NCI-H526 (cell line): ENCODE results near the gene DUSP10.

ENCODE experiments used
- DNase-seq, 2 experiments: peaks; one replicate each; lab custom pipeline; 2025; lab: John Stamatoyannopoulos, UW

Gene DUSP10

DNA sequence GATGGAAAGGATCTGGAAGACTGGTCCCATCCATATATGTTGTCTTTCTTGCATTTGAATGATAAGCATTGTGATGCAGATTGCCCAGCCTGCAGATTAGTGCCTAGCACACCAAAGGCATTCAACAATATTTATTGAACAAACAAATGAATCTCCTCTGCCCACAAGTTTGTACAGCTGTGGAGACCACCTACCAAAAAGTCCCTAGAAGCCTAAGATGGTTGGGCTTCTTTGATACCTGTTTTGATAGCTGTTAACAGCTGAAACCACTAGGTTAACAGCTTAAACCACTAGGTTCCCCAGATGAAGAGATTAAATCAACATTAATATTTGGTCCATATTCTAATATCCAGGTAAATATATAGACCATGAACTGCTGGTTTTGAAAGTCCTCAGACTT, 9.8 kb downstream of the DUSP10 start:
- DNase-seq, result no peak

DNA sequence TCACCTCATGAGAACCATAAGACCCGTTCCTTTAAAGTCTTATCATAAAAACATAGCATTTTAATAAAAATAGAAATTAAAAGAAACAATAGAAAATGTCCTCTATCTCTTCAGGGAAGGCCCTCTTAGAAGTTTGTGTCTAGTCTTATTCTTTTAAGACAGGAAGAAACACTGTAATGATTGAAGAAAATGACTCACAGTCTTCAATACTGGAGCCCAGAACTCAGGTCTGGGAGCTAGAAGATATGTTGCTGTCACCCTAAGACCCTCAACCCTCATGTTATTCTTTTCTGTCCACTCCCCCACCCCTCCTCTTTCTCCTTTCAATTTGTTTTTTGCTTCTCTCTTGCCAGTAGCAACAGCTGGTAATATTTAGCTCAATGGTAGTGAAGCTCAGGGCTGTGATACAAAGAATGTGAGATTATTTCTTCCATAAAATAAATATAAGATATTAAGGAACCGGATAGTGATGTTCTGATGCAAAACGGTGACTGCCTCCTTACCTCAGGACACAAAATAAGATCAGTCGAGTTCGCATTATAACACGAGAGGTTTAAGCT, 12.0 kb downstream of the DUSP10 start:
- DNase-seq, result no peak

DNA sequence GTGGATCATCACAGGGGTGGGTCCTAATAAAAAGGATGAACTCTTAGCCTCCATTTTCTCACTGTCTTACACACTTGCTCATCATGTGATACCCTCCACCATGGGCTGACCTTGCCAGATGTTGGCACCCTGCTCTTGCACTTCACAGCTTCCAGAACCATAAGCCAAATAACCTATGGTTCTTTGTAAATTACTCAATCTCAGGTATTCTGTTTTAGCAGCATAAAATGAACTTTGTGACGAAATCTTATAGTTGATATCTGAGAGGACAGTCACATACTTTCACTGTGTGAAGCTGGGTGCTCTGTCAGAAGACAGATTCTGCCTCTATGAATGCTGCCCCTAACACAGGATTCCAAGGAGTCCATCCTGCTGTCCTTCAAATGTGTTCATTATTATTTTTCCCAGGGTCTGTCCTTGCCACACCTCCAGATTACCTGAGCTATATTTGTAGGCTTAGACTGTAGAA, 13.8 kb downstream of the DUSP10 start:
- no peak for DNase-seq

DNA sequence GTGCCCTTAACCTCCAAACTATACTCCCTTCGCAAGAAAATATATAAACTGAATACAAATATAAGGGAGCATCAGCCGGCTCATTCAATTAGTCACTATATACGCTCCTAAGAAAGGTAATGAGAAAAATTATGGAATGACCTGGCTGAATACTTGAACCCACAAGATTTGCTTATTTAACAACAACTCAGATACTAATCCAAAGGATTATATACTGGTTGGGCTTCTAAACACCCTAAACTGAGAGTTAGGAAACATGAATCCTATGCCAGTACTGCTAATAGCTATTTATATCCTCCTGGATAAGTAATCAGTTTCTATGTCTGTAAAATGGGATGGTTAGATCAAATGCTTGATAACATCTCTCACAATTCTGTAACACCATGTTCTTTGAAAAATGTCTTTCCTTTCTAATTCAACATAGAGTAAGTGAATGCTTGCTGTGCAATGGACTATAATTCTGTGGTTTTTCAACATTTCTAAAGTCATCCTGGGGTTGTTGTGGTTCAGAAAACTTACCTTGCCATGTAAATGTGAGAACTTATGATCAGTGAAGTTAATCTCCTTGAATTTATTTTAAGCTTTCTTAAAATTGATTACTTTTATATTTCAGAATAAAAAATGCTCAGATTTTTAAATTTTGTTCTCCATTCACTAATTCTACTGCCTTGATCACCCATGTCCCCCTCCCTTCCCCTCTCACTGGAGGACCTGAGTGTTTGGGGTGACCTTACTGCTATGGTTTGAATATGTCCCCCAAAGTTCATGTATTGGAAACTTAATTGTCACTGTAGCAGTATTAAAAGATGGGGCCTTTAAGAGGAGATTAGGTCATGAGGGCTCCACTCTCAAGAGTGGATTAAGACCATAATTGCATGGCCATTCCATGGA, 14.5 kb downstream of the DUSP10 start:
- DNase-seq, result no peak

DNA sequence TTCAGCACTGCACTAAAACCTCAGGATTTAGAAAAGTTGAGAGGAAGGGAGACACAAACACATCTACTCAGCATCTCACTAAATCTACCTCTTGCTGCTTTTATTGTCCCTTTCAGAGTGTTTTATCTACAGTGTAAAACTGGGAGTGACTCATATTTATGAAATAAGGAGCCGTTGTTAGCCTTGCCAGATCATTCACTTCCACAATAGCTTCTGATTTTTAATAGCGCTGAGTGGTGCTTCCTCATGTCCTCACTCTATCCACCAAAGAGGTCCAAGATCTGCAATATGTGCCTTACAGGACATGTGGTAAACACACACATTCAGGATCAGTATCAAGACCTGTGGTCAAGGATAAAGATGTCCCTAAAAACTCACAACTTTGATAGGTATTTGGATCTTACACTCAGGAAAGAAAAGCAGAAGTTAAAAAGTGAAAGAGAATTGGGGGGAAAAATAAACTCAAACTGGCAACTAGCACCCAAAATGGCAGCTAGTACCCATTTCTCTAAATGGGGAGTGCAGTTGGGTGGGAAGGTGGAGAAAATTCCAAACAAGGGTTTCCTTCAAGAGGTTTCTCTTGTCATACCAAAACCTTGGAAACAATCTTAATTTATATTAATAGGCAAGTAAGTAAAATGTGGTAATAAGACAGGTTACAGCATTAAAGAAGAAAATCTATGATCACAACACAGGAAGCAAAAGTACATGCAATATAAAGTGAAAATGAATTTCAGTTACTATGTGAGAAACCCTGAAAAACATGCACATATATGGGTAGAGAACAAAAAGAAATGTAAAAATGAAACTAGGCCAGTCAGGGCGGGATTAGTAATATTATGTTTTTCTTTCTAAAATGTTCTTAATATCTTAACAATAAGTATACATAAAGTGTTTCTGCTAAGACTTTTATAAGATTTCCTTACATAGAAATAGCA, 15.9 kb downstream of the DUSP10 start:
- no peak for DNase-seq

DNA sequence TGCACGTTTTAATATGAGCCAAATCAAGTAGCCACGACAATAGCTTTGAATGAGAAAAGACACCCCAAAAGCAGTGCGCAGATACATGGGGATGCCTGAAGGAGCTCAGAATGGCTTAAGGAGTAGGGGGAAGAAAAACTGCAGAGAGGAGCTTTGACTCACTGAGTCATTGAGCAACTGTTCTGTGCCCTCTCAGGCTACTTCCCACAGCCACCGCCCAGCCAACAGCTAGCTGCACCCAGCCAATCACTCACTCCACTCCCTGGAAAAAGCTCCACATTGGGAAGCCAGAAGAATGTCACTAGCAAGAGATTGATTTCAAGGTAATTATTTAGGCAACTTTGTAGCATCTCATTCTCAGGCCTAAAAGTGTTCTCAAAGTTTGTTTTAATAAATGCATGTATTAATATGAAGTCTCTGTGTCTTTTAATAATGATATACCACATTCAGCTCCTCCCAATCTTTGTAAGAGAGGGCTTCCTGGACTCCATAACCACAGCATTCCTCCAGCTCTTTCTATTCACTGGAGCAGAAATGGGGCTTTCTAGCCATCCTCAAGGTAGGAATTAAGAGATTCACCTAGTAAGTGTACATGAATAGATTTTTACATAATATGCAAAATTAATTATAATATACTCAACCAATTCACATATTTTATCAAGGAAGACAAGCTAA, 16.8 kb downstream of the DUSP10 start:
- peak in 1 of 2 experiments; percentile 2 for DNase-seq

DNA sequence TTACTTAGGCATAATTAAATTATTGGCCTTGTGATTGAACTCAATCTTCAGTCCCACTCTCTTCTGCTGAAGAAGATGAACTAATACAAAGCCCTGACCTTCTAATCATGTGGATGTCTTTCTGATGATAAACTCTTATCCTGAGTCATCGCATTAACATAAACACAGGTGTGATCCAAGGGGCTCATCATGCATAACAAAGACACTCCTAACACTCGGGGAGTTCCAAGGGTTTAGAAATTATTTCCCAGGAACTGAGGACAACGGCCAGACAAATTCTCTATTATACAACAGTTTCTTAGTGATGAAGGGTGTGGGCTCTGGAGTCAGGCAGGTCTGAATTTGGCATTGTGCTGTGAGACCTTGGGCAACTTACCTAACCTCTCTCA, 18.0 kb downstream of the DUSP10 start:
- no peak for DNase-seq

DNA sequence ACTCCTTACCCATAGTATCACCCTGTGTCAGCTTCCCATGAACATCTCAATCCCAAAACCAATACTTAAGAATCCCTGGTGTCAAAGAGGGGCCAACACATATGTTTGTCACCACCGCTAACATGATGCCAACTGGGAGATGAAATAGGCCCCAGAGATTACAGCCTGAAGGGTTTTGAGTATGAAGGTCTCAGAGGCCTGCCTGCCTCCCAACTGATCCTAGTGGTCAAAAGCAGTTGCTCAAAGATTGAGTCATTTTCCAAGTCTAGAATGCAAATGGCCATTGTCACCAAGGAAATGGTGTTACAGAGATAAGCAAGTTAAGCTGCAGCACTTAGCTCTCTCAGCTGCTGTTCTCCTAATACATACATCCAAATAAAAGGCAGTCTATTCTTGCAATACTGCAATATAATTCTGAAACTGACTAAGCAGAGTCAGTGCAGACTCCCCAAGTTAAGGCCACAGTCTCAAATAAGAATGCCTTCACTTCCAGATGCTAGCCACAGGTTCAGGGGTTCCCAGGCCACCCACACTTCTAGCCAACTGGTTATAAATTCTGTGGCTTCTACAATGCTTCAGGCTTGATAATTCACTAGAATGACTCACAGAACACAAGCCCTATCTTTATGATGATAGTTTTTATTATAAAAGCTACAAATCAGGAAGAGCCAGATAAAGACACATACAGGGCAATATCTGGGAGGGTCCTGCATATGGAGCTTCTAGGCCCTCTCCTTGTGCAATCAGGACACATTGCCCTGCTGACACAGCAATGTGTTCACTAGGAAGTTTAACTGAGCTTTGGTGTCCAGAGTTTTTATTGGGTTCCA, 18.7 kb downstream of the DUSP10 start:
- no peak for DNase-seq

DNA sequence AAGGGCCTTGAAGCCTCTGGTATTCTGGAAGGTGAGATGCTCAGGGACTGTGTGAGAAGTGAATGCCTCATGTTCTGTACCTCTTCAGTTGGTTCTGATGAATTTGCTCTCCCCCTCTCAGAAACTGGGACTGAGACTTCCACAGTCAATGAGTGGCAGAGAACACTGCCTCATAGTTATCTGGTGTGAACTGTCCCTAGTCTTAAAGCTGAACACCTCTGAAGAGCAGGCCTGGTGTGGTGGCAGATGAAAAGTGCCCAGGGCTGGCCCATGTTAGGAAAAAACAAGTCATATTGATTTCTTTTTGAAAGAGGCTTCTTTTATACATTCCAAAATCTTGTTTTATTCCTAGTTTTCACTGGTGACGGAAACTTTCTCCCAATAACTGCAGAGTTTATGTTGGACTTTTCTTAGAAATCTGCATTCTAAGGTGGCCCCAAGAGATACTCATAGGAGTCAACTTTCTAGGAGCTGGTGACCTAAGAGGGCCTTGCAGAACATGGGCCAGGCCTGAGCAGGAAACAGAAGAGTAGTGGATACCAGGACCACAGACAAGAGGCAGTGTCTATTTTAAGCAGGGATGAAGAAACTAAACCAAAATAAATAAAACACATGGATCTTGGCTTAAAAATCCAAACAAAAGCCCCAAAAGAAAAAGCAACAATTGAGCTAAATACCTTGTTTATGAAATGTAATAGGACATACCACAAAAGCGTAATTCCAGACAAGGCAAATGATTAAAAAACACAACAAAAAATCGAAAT, 19.5 kb downstream of the DUSP10 start:
- DNase-seq, result no peak

DNA sequence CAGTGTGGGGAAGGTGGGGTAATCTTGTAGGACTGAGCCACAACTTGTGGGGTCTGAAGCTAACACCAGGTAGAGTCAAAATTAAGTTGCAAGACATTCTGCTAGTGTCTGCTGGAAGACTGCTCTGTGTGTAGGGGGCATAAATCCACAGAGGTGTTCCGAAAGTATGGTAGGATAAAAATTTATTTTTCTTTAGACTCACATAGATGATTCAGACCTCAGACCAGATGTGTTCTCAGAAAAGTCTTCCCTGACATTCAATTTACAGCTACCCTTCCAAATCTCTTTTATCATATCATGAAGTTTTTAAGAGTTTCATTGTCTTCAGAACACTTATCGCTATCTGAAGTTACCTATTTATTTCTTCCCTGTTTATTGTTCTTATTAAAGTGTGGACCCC, 21.3 kb downstream of the DUSP10 start:
- DNase-seq, result no peak

DNA sequence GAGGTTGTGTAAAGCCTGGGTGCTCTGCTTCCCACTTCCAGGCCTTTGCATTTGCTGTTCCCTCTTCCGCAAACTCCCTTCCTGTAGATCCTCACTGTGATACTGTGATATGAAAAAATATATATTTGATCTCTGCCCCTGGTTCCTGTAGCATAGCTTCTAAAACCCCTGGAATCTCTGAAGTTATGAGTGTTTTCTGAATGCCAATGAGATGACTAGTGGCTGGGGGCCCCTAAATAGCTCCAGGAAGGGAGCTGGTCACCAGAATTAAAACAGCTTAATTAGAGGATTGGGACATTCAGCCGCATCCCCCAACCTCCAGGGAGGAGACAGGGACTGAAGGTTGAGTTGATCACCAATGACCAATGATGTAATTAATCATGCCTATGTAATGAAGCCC, 21.9 kb downstream of the DUSP10 start:
- DNase-seq, result no peak

DNA sequence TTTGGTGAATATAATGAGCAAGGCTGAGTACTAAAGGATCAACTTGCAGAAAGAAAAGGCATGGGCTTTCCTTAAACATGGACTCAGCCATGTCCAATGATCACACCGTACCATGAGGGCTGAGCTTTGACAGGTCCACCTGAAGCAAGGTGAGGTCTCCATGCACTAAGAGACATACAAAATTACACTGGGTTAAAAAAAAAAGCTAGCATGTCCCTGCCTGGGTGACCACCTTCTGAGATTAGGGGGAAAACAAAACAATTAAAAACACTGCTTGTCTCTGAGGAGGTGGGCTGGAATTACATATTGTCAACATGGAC, 22.7 kb downstream of the DUSP10 start:
- no peak for DNase-seq

DNA sequence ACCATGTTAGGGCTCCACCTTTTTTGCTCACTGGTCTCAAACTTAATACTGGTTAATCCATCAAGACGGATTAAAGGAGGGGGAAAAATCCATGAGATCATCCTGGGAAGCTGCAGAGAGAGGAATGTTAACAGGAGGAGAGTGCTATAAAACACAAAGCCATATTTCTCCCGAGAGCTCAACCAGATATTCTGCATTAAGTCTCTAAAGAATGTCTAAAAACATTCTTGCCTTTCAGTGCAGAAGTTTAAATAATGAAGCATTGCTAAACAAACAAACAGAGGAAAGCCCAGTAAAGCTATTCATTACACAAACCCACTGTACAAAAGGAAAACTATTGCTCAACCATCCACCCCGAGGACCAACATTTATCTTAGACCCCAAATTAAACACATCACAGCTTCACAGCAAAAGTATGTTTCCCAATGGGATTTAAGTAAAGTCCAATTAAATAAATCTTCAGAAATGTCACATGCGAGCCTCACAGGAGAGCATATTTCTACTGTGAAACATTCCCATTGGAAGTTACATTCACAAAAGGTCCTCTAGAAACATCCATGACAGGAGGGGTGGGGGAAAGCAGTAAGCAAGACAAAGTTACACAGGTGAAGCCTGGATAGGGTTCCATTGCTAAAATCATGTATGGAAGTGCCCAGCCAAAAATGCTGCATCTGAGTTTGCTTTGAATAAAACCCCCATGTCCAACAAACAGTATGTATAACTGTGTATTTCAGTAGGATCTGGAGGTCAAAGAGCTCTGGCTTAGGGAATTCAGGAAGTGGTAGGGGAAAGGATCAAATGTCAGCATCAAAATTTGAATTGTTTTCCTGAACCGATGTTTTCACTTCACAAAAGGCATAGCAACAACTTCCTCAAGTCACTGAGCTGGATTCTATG, 23.3 kb downstream of the DUSP10 start:
- no peak for DNase-seq

DNA sequence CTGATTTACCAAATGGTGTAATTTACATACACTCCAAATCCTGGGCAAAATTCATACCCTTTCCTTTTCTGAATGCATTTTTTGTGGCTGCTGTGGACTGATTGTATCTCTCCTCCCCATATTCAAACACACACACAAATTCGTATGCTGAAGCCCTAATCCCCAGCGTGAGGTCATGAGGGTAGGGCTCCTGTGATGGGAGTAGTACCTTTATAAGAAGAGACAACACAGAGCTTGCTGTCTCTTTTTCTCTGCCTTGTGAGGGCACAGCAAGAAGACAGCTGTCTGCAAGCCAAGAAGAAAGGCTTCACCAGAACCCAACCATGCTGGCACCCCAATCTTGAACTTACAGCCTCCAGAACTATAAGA, 24.4 kb downstream of the DUSP10 start:
- no peak for DNase-seq

DNA sequence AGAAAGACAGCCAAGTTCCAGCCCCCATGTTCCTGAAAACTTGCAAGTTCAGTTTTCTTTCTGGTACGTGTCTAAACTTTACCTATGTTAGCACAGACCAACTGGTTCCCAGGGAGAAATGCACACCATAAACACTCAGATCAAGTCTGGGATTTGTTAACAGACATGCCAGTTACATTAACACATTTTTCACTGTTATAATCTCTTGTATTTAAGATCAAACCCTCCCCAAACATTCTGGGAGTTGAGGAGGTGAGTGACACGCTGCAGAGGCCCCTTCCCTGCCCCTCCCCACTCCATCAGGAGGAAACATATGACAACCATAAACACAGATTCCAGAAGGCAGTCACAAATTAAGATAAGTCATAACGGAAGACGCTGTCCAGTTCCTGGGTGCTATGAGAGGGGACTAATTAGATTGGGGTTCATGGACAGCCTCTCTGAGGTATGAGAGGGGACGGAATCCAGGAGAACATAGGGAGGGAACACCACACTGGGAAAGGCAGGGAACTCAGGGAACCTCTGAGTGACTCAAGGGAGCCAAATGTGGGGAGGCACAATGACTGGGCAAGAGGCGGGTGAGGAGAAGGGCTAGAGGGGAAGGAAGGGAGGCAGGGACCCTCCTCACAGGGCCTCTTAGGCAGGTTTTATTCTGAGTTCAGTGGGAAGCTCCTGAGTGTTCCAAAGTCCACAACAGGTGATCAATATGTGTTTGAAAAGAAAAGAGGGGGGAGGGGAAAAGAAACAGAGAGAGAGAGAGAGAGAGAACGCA, 25.0 kb downstream of the DUSP10 start:
- no peak for DNase-seq

DNA sequence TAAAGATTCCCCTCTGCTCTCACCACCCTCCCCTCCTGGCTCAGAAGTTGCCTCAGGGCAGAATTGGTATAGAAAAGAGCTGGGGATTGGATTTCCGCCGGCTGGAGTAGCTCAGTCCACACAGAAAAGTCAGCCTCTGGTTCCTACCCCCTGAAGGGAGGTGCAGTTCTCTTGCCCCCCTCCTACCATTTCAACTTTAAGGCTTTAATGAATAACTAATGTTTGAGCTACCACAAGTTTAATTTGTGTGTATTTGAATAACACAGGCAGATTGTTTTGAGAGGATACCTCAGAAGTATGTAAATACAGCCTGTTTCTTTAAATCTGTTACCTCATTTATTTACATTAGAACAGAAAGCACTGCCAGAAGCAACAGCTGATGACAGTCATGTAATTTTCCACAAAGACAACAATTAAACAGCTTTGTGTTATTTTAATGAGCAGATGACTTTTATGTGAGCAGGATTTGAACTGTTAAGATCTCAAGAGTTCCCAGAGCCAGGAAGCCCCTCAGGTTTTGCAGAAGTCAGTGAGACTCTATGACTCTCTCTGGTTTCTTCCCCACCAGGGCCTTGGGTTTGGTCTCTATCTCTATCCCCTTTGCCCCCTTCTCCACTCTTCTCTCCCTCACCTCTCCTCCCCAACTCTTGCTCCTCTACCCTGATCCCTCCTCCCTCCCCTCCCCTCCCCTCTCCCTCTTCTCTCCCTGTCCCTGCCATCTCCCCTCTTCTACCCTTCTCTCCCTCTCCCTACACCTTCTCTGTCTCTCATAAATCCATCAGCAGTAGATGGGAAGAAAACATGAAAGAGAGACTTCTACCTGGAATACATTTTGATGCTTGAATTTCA, 26.3 kb downstream of the DUSP10 start:
- DNase-seq, result peak in 1 of 2 experiments; percentile 38
